Ishikawa (cell line): ENCODE measurements around the gene TBC1D22A.

Experiments
- CEBPB ChIP-seq: IDR thresholded peaks from 2 replicates; pipeline ENCODE4 v1.6.1; 2012
- CREB1 ChIP-seq: IDR thresholded peaks from 2 replicates; pipeline ENCODE4 v1.6.1; 2012; ENCODE audit warnings: low read depth
- EGR1 ChIP-seq: IDR thresholded peaks from 2 replicates; pipeline ENCODE4 v1.6.1; 2012
- EP300 ChIP-seq: IDR thresholded peaks from 2 replicates; pipeline ENCODE4 v1.6.1; 2012; ENCODE audit warnings: borderline replicate concordance
- FOXM1 ChIP-seq: IDR thresholded peaks from 2 replicates; pipeline ENCODE4 v1.6.1; 2012; ENCODE audit warnings: low read depth, borderline replicate concordance
- MAX ChIP-seq: IDR thresholded peaks from 2 replicates; pipeline ENCODE4 v1.6.1; 2012
- NFIC ChIP-seq: IDR thresholded peaks from 2 replicates; pipeline ENCODE4 v1.6.1; 2012
- RAD21 ChIP-seq: IDR thresholded peaks from 2 replicates; pipeline ENCODE4 v1.6.1; 2012; ENCODE audit warnings: low read depth
- REST ChIP-seq: IDR thresholded peaks from 2 replicates; pipeline ENCODE4 v1.6.1; 2012; ENCODE audit warnings: low read depth, mild to moderate bottlenecking
- TAF1 ChIP-seq: IDR thresholded peaks from 2 replicates; pipeline ENCODE4 v1.6.1; 2012; ENCODE audit warnings: low read depth, mild to moderate bottlenecking
- TCF12 ChIP-seq: IDR thresholded peaks from 2 replicates; pipeline ENCODE4 v1.6.1; 2012; ENCODE audit warnings: low read depth
- TEAD4 ChIP-seq: IDR thresholded peaks from 2 replicates; pipeline ENCODE4 v1.6.1; 2012
- YY1 ChIP-seq: IDR thresholded peaks from 2 replicates; pipeline ENCODE4 v1.6.1; 2012; ENCODE audit warnings: low read depth
- ZBTB7A ChIP-seq: IDR thresholded peaks from 2 replicates; pipeline ENCODE4 v1.6.1; 2012; ENCODE audit warnings: low read depth
- TF ChIP-seq, protein P1 (sequence below): IDR thresholded peaks from 2 replicates; pipeline ENCODE4 v1.6.1; 2012

Gene TBC1D22A

DNA sequence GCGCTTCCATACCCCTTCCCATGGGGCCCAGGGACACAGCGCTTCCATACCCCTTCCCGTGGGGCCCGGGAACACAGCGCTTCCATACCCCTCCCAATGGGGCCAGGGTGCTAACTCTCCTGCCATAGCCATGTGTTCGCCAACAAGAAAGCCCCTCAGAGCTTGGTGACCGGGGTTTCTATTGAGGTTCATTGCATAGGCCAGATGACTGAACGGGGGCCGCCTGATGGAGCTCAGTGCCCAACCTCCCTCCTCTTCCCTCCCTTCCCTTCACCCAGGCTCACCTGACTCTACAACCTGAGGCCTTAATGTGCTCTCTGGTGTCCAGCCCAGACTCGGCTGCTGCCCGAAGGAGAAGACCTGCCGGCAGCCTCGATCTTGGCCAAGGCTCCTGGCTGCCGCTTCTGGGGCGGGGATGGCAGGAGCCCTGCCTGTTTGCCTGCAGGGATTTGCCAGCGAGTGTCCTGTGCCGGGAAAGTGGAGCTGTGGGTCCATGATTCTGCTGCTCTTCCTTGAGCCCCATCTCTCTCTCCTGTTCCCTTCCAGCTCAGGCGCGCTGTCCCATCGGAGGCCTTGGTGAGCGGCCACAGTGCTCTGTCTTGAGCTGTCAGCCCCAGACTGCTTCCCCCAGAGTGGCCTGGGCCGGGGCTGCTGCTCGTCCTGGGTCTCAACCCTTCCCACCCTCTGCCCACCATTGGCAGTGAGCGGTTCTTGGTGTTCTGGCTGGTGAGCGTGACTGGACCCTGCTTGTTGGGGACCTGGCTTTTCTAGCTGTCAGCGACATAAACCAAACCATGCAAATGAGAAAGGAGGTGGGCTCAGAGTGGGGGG is 267.0 kb downstream of the TBC1D22A start:
- TF ChIP-seq, protein P1, sequence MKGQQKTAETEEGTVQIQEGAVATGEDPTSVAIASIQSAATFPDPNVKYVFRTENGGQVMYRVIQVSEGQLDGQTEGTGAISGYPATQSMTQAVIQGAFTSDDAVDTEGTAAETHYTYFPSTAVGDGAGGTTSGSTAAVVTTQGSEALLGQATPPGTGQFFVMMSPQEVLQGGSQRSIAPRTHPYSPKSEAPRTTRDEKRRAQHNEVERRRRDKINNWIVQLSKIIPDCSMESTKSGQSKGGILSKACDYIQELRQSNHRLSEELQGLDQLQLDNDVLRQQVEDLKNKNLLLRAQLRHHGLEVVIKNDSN, result no peak
- TF ChIP-seq CREB1 (no peak), TAF1 (no peak), TEAD4 (no peak), YY1 (no peak), NFIC (no peak), TCF12 (no peak), REST (no peak), FOXM1 (no peak), EP300 (no peak)

GRCh38 chr22:47030143-47030661 is 267.8 kb downstream of the TBC1D22A start:
- TF ChIP-seq FOXM1 (no peak), TCF12 (no peak), REST (no peak), EGR1 (no peak), MAX (no peak), YY1 (no peak), CREB1 (no peak)

GRCh38 chr22:47030881-47031627 is 268.6 kb downstream of the TBC1D22A start:
- TF ChIP-seq TCF12, result no peak
- TF ChIP-seq CEBPB, result no peak
- TF ChIP-seq FOXM1, result no peak
- TF ChIP-seq EGR1, result no peak
- TF ChIP-seq NFIC, result no peak
- no peak for TF ChIP-seq EP300
- TF ChIP-seq TEAD4, result no peak
- TF ChIP-seq TAF1, result no peak
- TF ChIP-seq, protein P1, result no peak
- TF ChIP-seq MAX, result no peak
- TF ChIP-seq ZBTB7A, result no peak
- TF ChIP-seq RAD21, result no peak
- TF ChIP-seq YY1, result no peak
- TF ChIP-seq CREB1, result no peak
- no peak for TF ChIP-seq REST

DNA sequence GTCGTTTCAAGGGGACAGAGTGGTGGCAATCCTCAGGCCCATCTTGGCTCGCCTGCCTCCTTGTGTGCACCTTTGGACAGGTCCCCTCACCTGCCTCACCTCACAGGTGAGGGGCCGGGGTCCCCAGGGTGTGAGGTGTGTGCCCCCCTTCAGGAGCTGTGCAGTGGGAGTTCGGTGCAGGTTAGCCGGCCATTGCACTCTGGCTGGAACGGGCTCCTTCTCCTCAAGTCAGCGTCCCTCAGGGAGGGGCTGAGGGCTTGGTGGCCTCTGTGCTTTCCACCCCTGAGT is 269.1 kb downstream of the TBC1D22A start:
- TF ChIP-seq CREB1 (no peak), TAF1 (no peak), RAD21 (no peak), TCF12 (no peak), NFIC (no peak), CEBPB (no peak), YY1 (no peak), MAX (no peak), FOXM1 (no peak), EGR1 (no peak)
- TF ChIP-seq, protein P1, result no peak
